HCT116 (cell line): ENCODE measurements around the gene EEPD1. TPM values are rescaled to one million over a fixed set of nuclear protein-coding genes. Genes with fewer than 3 reads are reported as not detected.
A peak's percentile ranks its signal among the peaks of the same experiment; 100 is the strongest.
"Not testable (repeated sequence)": the region's sequence is repeated elsewhere in the genome, so short reads cannot be mapped to it uniquely, and the experiment has no call there.

ENCODE experiments used
- ATAC-seq: fragments of 200-7000 bp; cut with Tn5 transposase; 2 replicates; pipeline ENCODE4 v1.9.1; 2020; ENCODE audit warnings: mild to moderate bottlenecking, moderate library complexity
- BruUV-seq: library from RNA; stranded (reverse); fragments of 400-500 nt; replicated peaks from 2 replicates; lab custom pipeline; 2021; lab: Mats Ljungman, UMichigan
- CTCF ChIA-PET: fragments of 300-600 bp; sonication (Branson Sonifier 250); formaldehyde crosslinking; loops from one replicate; lab custom pipeline; 2021; ENCODE audit warnings: antibody characterized with exemption; lab: Charles Lee
- POLR2A ChIA-PET: fragments of 300-600, 350-600 bp; sonication (Branson Sonifier 250); formaldehyde crosslinking; loops from one replicate; lab custom pipeline; 2021; ENCODE audit warnings: antibody characterized with exemption; lab: Charles Lee
- RAD21 ChIA-PET, 2 experiments: fragments of 300-600 bp; sonication (Branson Sonifier 250); formaldehyde crosslinking; loops; one replicate each; lab custom pipeline; 2023; ENCODE audit warnings: low total read pairs in 2 of 2; ENCODE audit not compliant: uncharacterized antibody in 2 of 2, unreplicated experiment in 2 of 2, low non-redundant PET in 1 of 2; lab: Charles Lee
- DNase-seq: peaks from one replicate; pipeline ENCODE4 v3.0.0-alpha.2; 2010; ENCODE audit warnings: low read depth, low spot score
- H2AFZ ChIP-seq: fragments of 200-600 bp; shearing (Covaris generic), sonication (generic); 2 replicates; pipeline ENCODE4 v1.6.1; 2017; ENCODE audit warnings: low read depth, mixed run types, mixed read lengths, antibody characterized with exemption, low read length; ENCODE audit not compliant: poor library complexity, severe bottlenecking
- H3K27ac ChIP-seq: 2 replicates; pipeline ENCODE4 v1.5.1; 2012; ENCODE audit warnings: low read depth, low read length
- H3K27me3 ChIP-seq: fragments of 200-600 bp; sonication (generic); 2 replicates; pipeline ENCODE4 v1.6.1; 2016; ENCODE audit warnings: mixed run types, low read length, mixed read lengths; ENCODE audit not compliant: insufficient read depth
- H3K36me3 ChIP-seq, 2 experiments: fragments of 200-500 bp in 1 of 2; fragments of 200-600 bp in 1 of 2; sonication (Bioruptor generic) in 1 of 2; sonication (generic) in 1 of 2; 2 replicates each; pipeline versions ENCODE4 v1.5.1 to v1.6.1; 2014 to 2016; ENCODE audit warnings: low read length in 2 of 2, inconsistent platforms in 1 of 2, mixed read lengths in 1 of 2, mixed run types in 1 of 2; ENCODE audit not compliant: insufficient read depth in 2 of 2, control insufficient read depth in 1 of 2
- H3K4me1 ChIP-seq, 2 experiments: fragments of 200-600 bp in 1 of 2; sonication (generic) in 1 of 2; 2 replicates each; pipeline versions ENCODE4 v1.5.1 to v1.6.1; 2012 to 2017; ENCODE audit warnings: low read length in 2 of 2, inconsistent platforms in 1 of 2, mild to moderate bottlenecking in 1 of 2, mixed read lengths in 1 of 2, mixed run types in 1 of 2, moderate library complexity in 1 of 2; ENCODE audit not compliant: insufficient read depth in 2 of 2, control insufficient read depth in 1 of 2
- H3K4me2 ChIP-seq: fragments of 200-600 bp; sonication (generic); 2 replicates; pipeline ENCODE4 v1.6.1; 2017; ENCODE audit warnings: mixed run types, low read length, mixed read lengths
- H3K4me3 ChIP-seq, 2 experiments: fragments of 200-600 bp in 1 of 2; sonication (generic) in 1 of 2; replicated peaks in 1 of 2; 2 replicates each; pipeline ENCODE4 v1.5.1; 2011 to 2016; ENCODE audit warnings: low read length in 2 of 2, control low read depth in 1 of 2, low read depth in 1 of 2, mild to moderate bottlenecking in 1 of 2, mixed read lengths in 1 of 2, mixed run types in 1 of 2
- H3K79me2 ChIP-seq: fragments of 200-600 bp; sonication (generic); 2 replicates; pipeline ENCODE4 v1.6.1; 2017; ENCODE audit warnings: mild to moderate bottlenecking, mixed run types, low read length, moderate library complexity, mixed read lengths; ENCODE audit not compliant: insufficient read depth
- H3K9ac ChIP-seq: fragments of 200-600 bp; sonication (generic); 2 replicates; pipeline ENCODE4 v1.6.1; 2016; ENCODE audit warnings: low read length, mixed read lengths
- H3K9me2 ChIP-seq: fragments of 200-600 bp; sonication (generic), shearing (Covaris generic); 2 replicates; pipeline ENCODE4 v1.6.1; 2017; ENCODE audit warnings: mixed run types, mild to moderate bottlenecking, moderate library complexity; ENCODE audit not compliant: insufficient read depth
- H3K9me3 ChIP-seq, 2 experiments: fragments of 200-500 bp in 1 of 2; fragments of 200-600 bp in 1 of 2; sonication (Bioruptor generic) in 1 of 2; sonication (generic) in 1 of 2; 2 replicates each; pipeline ENCODE4 v1.6.1; 2014 to 2017; ENCODE audit warnings: low read length in 2 of 2, mixed read lengths in 2 of 2, inconsistent platforms in 1 of 2, low read depth in 1 of 2, mild to moderate bottlenecking in 1 of 2, mixed run types in 1 of 2, moderate library complexity in 1 of 2; ENCODE audit not compliant: control insufficient read depth in 1 of 2, insufficient read depth in 1 of 2
- H4K20me1 ChIP-seq: fragments of 200-600 bp; sonication (generic), shearing (Covaris generic); 2 replicates; pipeline ENCODE4 v1.6.1; 2017; ENCODE audit warnings: mixed run types, mild to moderate bottlenecking, moderate library complexity; ENCODE audit not compliant: insufficient read depth
- CTCF ChIP-seq, 3 experiments: fragments of 200-600 bp in 1 of 3; sonication (generic) in 1 of 3; IDR thresholded peaks in 2 of 3; conservative IDR thresholded peaks in 1 of 3; 2 replicates each; pipeline ENCODE4 v1.5.1; 2012 to 2017; ENCODE audit warnings: low read depth in 2 of 3, low read length in 2 of 3, antibody characterized with exemption in 1 of 3, borderline replicate concordance in 1 of 3, control low read depth in 1 of 3, mild to moderate bottlenecking in 1 of 3, mixed read lengths in 1 of 3, mixed run types in 1 of 3, moderate library complexity in 1 of 3; ENCODE audit not compliant: insufficient read depth in 1 of 3
- JUND ChIP-seq: IDR thresholded peaks from 2 replicates; pipeline ENCODE4 v1.6.1; 2012
- POLR2AphosphoS5 ChIP-seq: IDR thresholded peaks from 2 replicates; pipeline ENCODE4 v1.6.1; 2011; ENCODE audit warnings: mild to moderate bottlenecking, low read depth, low read length, moderate library complexity
- REST ChIP-seq: IDR thresholded peaks from 2 replicates; pipeline ENCODE4 v1.6.1; 2012; ENCODE audit warnings: low read depth
- SP1 ChIP-seq: IDR thresholded peaks from 2 replicates; pipeline ENCODE4 v1.6.1; 2012; ENCODE audit warnings: low read depth
- SRF ChIP-seq: IDR thresholded peaks from 2 replicates; pipeline ENCODE4 v1.6.1; 2012; ENCODE audit warnings: low read depth
- intact Hi-C: fragments of 100-400 bp; cut with micrococcal nuclease; formaldehyde crosslinking; loops from 2 replicates; pipeline ENCODE4 v1.10.0; 2022
- total RNA-seq: library from RNA; stranded (reverse); gene quantifications from one replicate; pipeline ENCODE4 v1.2.1, GENCODE V29; 2021; ENCODE audit not compliant: unreplicated experiment

The EEPD1 gene
- total RNA-seq, 1 experiment from 2014 or later, result 4.2 TPM

DNA sequence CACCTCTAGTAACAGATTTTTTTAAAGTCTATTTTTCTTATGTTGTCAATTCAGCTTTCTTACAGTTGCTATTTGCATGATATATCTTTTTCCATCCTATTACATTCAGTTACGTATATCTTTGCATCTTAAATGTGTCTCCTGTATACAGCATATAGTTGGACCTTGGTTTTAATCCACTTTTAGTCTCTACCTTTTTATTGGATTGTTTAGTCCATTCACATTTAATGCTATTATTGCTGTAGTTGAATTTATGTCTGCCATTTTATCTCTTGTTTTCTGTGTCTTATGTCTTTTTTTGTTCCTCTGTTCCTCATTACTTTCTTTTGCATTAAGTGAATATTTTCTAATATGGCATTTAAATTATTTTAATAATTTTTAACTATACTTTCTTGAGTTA is 100.6 kb downstream of the EEPD1 start:
- no peak overlapping the region for H3K27ac ChIP-seq

GRCh38 chr7:36258510-36259259 is 105.6 kb downstream of the EEPD1 start:
- H3K27ac ChIP-seq, H3K9me3 ChIP-seq, H4K20me1 ChIP-seq, DNase-seq, H3K4me3 ChIP-seq, H3K9ac ChIP-seq, H3K36me3 ChIP-seq, H3K27me3 ChIP-seq, RAD21 ChIA-PET, H2AFZ ChIP-seq, H3K79me2 ChIP-seq, POLR2A ChIA-PET, BruUV-seq, H3K9me2 ChIP-seq, intact Hi-C loops: not testable (repeated sequence)
- Histone ChIP-seq H3K4me1 (peaks cover 6 to 10% of the 10 kb centered on the region in 2 experiments; a peak in 3 of 4 replicates), H3K4me2 (peak overlapping the region; percentile 37)
- CTCF ChIA-PET, result interaction anchor here (1.1 kb wide), 1 partner anchor 8 kb away, joined by 3 read pairs; no protein-coding TSS in a partner anchor
- ATAC-seq, result peak; percentile 69

More for the DNA sequence above, 100.6 kb downstream of the EEPD1 start:
- Histone ChIP-seq H3K9ac (no peak overlapping the region), H3K4me1 (peaks cover 5 to 6% of the 10 kb centered on the region in 2 experiments; a peak in 3 of 4 replicates), H3K9me3 (no peaks in the 10 kb centered on the region), H3K36me3 (no peaks in the 10 kb centered on the region), H3K9me2 (no peaks in the 10 kb centered on the region), H3K4me2 (no peak overlapping the region)
- POLR2A ChIA-PET, result no interaction called here
- CTCF ChIA-PET, result no interaction called here
- intact Hi-C loops, result no loop called here
- TF ChIP-seq CTCF (IDR thresholded peaks at IDR 0.05 in 2 of 3, conservative IDR thresholded peaks at IDR 0.05 in 1 of 3; ENCODE audit: borderline replicate concordance in 1 of 3, insufficient read depth in 1 of 3, low read depth in 2 of 3, low read length in 2 of 3) (no peak), POLR2AphosphoS5 (no peak), SP1 (no peak), JUND (no peak), REST (no peak), SRF (no peak)
- TF ChIP-seq, all 23 proteins: peak for 0
- RAD21 ChIA-PET, result no interaction called here
- no peak overlapping the region for H3K4me3 ChIP-seq
- no peak overlapping the region for H2AFZ ChIP-seq
- no peaks in the 10 kb centered on the region for H4K20me1 ChIP-seq
- ATAC-seq (no peak), DNase-seq (no peak)
- BruUV-seq, result no TSS peak
- no peaks in the 10 kb centered on the region for H3K27me3 ChIP-seq
- H3K79me2 ChIP-seq, result no peaks in the 10 kb centered on the region
